ENCODE measurements around the gene CCDC12.

The CCDC12 gene

DNA sequence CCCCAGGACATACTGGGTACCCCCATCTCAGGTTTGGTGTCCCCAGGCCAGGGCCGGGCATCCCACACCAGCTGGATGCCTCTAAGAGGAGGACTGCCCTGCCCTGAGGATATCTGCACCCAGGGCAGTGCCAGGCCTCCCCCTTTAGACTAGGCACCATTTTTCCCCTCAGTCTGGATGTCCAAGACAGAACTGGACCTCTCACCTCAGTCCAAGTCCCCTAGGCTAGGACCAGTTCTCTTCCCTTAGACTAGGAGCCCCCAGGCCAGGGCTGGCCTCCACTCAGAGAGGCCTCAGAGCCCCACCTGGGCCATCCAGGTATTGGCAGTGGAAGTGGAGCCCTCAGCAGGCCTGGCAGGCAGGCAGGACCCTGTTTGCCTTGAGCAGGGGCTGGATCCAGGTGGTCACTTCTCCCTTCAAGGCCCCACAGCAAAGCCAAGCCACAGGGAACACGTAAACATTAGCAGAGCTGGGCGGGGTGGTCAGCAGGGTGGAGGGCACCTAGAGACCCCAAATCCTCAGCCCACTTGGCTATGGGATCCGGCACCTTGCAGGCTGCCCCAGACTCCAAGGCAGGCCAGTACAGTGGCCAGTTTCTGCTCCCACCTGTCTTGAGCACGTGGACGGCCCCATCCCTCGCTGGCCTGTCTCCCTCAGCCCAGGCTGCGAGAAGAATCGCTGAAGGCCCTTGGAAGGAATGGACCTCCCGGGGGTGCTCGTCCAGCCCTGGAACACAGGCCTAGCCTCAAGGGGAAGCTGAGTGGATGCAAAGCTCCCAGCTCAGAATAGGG lies 70.7 kb downstream of the CCDC12 start:
- DNase-seq (ENCODE audit: low spot score): no peak

DNA sequence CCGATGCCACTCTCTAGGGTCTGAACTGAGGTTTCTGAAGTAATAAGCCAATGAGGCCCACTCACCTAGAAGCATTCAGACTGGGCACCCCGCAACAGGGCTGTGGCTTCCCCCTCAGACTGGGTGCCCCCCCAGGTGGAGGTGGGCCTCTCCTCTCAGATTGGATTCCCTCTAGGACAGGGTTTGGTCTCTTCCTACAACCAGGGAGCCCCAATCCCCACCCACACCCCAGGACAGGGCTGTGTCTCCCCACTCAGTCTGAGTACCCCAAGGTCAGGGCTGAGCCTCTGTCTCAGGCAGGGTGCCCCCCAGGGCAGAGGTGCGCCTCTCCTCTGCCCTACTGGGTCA lies 71.4 kb downstream of the CCDC12 start:
- no peak for DNase-seq (ENCODE audit: low spot score)

DNA sequence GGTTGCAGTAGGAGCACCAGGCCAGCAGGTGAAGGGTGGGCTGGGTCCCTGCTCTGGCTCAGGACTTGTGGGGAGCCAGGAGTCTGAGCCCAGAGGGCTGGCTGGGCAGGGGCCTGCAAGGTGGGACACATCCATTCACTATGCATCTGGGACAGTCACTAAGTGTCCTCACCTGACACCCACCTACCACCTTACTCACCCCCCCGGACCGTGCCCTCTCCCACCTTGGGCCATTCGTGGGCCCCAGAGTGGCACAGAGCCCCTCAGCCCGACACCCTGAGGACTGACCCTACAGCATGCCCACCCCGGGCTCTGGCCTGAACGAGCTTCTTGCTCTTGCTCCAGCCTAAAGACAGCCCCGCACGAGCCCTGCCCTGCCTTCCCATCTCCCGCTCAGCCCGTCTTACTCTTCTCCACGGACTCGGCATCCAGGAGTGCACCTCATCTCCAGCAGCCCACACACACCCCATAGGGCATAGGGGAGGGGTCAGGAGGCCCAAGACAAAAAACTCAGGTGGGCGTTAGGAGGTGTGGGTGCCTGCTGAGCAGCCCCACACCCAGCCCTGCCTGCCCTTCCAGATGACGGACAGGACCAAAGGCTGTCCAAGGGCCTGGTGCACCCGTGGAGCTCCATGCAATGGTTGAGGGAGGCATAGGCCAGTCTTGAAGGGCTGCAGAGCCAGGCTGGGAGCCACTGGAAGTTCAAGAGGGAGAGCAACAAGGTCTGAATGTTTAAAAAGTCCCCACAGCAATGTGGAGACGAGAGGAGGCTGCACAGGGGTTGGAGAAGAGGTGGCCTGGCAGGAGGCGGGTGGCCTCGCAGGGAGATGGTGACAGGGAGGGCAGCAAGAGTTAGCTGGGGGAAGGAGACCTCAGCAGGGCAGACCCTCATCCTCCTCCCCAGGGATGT lies 72.0 kb downstream of the CCDC12 start:
- no peak for DNase-seq (ENCODE audit: low spot score)

DNA sequence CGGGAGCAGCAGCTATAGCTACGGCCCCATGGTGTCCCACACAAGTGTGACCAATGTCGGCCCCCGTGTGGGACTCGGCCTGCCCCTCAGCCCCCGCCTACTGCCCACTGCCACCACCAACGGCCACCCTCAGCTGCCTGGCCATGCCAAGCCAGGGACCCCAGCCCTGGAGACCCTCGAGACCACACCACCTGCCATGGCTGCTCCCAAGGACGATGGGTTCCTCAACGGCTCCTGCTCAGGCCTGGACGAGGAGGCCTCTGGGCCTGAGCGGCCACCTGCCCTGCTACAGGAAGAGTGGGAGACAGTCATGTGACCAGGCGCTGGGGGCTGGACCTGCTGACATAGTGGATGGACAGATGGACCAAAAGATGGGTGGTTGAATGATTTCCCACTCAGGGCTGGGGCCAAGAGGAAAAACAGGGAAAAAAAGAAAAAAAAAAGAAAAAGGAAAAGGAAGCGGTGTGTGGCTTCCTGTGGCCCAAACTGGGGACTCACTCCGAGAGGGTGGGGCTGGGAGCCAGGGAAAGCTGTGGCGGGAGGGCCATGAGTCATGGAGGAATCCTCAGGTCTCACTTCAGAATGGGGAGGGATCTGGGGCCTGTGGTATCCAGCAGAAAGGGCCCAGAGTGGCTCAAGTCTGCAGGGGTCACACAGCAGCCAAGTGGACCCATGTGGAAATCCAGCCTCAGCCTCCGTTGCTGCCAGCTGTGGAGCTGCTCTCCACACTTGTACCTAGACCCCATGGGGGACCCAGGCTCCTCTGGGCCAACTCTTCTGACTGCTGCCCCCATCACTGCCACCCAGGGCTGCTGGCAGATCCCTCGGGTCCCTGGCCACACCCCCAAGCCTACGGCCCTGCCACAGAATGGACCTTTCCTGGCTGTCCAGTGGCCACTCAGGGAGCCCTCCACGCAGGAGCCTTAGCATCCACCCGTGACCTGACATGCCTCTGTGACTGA lies 72.9 kb downstream of the CCDC12 start:
- no peak for DNase-seq (ENCODE audit: low spot score)

DNA sequence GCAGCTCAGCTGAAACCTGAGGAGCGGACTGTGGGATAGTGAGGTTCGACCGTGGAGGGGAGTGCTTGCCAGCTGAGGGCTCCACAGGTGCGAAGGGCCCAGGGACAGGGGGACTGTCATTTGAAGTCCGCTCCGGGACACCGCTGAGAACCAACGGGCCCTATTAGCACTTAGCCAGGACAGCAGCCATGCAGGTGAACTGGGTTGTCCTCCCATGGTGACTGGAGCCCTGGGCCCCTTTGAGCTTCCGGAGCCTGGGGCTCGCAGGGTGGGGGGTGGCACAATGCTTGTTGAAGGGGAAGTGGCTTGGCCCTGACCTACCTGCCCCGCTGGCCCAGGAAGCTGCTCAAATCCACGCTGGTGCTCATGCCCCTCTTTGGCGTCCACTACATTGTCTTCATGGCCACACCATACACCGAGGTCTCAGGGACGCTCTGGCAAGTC lies 74.3 kb downstream of the CCDC12 start:
- no peak for DNase-seq (ENCODE audit: low spot score)

DNA sequence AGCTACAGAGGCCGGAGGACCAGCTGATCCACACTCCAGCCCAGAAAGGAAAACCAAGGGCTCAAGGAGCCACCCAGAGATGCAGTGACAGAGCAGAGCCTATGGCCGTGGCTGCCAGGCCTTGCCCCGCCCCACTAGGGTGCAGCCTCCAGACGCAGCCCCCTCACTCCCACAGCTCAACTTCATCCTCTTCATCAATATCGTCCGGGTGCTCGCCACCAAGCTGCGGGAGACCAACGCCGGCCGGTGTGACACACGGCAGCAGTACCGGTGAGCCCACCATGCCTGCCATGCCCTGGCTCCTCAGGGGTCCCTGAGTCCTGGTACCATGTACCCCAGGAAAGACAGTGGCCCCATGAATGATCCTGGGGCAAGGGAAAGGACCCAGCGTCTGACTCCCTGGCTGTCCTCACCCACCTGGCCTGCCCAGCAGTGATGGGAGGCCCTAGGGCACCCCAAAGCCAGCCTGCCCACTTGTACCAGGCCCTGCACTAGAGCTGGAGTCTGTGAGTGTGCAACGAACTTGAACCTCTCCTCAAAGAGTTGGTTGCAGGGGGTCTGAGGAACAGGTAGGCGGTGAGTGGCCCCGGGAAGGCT lies 74.9 kb downstream of the CCDC12 start:
- no peak for DNase-seq (ENCODE audit: low spot score)

DNA sequence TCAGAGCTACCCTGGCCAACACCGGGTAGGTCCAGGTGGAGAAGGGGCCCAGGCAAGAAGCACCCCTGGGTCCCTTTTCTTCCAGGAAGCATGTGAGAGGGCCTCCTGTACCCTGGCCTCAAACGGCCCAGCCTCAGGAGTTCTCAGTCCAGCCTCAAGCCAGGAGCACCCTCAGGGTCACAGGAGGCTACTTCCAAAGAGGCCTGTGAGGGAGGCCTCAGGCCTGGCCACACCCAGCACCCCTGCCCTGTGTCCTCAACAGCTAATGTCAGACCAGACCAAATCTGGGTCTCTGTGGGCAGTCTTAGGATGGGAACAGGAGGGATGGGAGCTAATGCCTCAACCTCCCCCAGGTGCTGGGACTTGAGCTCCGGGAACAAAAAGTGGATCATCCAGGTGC lies 75.5 kb downstream of the CCDC12 start:
- DNase-seq (ENCODE audit: low spot score): no peak

DNA sequence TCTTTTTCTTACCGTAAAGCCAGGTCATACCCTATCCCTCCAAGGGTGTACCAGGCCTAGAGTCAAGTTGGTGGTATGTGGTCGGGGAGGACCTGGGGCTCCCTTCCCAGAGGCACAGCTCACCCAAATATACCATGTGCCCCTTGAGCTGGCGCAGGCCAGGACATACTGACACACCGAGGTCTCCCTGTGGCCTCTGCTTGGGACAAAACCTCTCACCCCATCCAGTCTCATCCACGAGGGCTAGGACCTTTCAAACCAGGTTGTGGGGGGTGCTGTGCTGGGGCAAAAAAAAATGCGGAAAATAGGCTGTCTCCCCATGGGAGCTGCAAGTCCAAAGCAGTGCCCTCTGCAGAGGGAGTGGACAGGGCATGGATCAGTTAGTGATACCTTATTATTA lies 76.2 kb downstream of the CCDC12 start:
- no peak for DNase-seq (ENCODE audit: low spot score)

DNA sequence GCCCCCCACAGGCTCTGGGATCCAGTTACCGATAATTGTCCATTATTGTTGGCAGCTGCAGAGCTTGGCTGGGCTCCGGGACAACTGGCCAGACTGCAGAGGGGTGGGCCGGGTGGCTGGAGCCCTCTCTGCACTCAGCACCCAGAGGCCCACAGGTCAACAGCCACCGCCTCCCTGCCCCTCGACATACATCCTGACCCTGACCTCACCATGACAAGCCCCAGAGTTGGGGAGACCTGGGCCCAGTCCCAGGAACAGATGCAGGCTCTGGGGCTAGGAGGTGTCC lies 76.6 kb downstream of the CCDC12 start:
- no peak for DNase-seq (ENCODE audit: low spot score)

DNA sequence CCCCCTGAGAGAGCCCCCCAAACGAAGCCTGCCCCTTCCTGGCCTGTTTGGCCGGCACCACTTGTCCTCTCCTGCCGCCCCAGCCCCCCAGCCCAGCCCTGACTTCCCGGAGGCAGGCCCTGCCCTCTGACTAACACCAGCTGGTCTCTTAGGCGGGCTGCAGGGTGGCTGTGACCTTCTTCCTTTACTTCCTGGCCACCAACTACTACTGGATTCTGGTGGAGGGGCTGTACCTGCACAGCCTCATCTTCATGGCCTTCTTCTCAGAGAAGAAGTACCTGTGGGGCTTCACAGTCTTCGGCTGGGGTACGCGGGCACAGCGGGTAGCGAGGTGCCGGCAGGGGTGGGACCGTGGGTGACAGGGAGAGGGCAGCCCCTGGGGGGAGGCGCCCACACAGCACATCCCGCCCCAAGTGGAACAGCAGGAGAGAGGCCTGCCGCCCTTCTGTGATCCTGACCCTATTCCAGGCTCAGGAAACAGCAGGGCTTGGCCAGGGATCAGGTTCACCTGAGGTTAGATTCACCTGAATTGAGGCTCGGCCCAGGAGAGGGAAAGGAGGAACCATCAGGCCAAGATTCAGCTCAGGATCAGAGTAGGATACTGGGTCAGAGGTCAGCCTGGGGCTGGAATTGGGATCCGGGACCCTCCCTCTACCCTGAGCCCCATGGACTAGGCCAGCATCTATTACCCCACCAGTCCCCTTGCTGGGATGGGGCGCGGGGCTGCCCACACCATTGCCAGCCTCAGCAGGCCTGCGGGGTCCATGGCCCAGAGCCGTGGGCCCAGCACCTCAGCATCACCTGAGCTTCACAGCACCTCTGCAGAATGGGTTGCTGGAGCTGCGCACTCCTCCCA lies 77.2 kb downstream of the CCDC12 start:
- no peak for DNase-seq (ENCODE audit: low spot score)

DNA sequence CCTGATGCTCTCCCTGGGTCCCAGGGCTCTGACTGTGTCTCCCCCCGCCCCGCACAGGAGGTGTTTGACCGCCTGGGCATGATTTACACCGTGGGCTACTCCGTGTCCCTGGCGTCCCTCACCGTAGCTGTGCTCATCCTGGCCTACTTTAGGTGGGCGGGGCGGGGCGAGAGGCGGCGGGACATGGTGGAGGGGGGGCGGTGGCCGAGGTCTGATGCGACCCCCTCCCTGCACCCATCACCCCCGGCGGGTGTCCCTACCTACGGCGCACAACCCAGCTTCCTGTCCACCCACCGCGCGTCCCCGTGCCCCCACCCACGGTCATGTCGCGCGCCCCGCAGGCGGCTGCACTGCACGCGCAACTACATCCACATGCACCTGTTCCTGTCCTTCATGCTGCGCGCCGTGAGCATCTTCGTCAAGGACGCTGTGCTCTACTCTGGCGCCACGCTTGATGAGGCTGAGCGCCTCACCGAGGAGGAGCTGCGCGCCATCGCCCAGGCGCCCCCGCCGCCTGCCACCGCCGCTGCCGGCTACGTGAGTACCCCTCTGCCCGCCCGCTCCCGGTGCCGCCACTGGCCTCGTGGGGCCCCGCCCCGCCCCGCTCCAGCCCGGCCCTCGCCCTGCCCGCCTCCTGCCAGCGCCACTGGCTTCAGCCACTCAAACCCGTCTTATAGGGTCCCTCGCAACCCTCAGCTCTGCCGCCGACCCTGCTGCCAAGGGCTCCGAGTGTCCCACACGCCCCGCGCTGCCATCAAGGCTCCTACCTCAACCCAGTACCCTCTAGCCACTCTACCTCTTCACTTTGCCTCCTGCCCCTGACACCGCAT lies 78.0 kb downstream of the CCDC12 start:
- no peak for DNase-seq (ENCODE audit: low spot score)

DNA sequence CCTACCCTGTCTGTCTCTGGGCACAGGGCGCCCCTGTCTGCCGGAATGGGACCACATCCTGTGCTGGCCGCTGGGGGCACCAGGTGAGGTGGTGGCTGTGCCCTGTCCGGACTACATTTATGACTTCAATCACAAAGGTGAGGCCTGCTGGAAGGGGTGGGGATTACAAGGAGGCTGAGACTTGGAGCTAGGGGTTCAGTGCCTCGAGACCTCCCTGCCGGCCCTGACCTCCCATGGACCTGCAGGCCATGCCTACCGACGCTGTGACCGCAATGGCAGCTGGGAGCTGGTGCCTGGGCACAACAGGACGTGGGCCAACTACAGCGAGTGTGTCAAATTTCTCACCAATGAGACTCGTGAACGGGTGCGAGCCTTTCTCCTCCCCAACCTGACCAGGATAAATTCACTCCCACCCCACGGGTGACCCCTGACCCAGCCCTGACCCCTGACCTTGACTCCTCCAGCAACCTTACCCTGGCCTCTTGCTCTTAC lies 78.7 kb downstream of the CCDC12 start:
- DNase-seq (ENCODE audit: low spot score): no peak

DNA sequence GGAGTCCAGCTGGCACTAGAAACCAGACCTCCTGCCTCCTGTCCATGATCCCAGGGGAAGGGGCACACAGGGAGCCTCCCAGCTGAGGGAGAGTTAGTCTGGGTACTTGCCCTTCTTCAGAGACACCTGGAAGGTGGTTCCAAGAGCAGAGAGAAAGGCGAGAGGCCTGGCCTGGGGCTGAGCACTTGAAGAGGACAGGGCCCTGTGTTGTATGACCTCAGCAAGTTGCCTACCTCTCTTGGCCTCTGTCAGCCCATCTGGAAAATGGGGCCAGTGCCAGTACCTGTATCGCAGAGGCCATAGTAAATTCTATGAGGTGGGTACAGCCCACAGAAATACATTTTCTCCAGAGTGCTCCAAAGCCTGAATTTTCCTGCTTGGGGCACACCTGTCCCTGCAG lies 79.5 kb downstream of the CCDC12 start:
- no peak for DNase-seq (ENCODE audit: low spot score)

DNA sequence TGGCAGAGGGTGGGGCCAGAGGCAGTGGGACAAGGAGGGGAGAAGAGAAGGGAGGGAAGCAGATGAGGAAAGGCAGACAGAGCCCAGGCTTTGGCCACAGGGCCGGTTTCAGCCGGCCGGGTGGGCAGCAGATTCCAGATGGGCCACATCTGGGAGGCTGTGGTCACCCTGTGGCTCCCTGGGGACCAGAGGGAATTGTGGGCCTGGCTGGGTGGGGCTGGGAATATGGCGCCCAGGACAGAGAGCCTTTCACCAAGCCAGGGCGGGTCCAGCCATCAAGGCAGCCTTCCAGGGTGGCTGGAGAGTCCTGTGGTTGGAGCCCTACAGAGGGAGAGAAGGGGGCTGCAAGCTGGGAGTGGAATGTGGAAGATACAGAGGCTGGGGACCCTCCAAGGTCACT lies 80.2 kb downstream of the CCDC12 start:
- DNase-seq (ENCODE audit: low spot score): no peak

DNA sequence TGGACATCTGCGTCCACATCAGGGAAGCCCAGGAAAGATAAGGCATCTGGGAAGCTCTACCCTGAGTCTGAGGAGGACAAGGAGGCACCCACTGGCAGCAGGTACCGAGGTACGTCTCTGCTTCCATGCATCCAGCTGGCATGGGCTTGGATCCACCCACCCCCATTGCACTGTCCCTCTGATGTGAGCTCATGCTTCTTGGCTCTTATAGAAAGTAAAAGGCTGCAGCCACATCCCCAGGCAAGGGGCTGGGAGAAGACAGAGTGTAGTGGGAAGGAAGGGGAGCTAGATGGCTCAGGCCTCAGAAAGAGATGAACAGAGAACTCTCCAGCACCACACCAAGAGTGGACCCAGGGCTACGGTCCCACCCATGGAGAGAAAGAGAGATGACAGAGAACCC lies 80.8 kb downstream of the CCDC12 start:
- DNase-seq (ENCODE audit: low spot score): no peak

DNA sequence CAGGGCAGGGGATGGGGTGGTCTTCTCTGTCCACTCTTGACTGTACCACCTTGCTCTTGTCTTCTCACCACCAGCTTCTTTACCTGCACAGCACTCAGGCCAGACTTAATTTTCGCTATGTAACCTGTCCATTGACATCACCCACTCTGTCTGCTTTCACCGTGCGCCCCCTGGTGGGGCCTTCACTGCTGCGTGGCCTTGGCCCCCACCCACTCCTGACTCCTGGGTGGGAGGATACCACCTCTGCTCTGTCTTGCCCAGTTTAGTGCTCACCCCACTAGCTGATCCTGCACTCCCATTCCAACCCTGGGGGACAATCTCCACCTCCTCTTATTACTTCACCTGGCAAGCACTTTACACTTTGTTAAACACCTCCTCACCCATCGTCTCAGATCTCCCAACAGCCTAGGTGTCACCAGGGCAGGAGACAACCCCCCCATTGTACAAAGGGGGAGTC lies 81.3 kb downstream of the CCDC12 start:
- peak; percentile 56 for DNase-seq (ENCODE audit: low spot score)

DNA sequence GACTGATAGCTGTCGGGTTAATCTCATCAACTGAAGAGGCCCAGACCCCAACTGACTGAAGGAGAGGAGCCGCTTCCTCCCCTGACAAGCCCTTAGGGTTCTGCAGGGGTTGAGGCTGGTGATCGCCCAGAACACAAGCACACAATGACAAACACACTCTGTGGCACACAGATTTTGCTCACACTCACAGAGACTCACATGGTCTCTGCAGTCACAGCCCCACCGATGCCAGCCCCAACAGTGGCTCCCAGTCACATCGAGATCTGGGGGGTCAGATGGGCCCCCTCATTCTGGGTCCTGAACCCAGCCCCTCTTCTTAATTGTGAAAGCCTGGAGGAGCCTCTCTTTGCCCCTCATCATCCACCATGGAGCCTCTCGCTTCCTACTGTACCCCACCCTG lies 82.3 kb downstream of the CCDC12 start:
- DNase-seq (ENCODE audit: low spot score): no peak

DNA sequence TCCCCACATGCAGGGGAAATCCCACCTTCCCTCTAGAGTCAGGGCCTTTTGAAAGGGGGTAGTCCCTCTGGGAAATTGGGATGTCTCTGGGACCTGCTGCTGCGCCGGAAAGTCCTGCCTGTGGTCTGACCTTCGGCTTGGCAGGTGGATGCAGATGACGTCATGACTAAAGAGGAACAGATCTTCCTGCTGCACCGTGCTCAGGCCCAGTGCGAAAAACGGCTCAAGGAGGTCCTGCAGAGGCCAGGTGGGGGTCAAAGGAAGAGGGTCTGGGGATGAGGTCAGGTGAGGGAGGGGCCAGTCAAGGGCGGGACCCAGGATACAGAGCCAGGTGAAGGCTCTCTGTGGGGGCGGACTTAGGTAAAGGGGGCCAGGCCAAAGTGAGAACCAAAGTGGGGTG lies 82.8 kb downstream of the CCDC12 start:
- no peak for DNase-seq (ENCODE audit: low spot score)

DNA sequence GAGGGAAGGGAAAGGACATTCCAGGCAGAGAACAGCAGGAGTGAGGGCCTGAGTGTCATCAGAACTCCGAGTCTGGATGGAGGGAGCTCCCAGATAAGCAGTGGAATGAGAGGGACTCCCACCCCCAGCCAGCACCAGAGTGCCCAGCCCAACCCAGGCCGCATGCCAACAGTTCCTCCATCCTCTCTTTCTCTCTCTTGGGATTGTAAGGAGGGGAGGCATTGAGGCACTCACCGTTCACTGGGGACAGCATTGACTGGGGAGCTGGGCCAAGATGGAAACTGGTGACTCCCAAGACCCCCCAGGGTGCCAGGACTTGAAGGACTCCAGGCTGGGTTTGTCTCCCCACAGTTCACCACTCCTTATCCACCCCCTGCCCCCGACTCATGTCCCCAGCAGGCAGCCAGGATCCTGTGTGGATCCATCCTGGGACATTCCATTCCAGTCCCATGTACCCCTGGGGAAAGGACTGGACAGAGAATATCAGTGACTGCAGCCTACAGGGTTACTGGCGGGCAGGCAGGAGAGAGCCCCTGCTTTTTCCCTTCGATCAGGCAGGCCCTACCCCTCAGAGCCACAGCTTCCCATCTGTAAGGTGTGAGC lies 83.3 kb downstream of the CCDC12 start:
- DNase-seq (ENCODE audit: low spot score): no peak

Data from COLO829 (cell line).